Activated CD4-positive, alpha-beta memory T cell treated with anti-CD3 and anti-CD28 coated beads, Interleukin-2, amount 10 ng/mL, durations not matched to agents 7 days and 5 days (primary cell): ENCODE data around the gene SOBP. TPM values are rescaled to one million over a fixed set of nuclear protein-coding genes. Genes with fewer than 3 reads are reported as not detected.
A peak's percentile ranks its signal among the peaks of the same experiment; 100 is the strongest.

Experiments used
- CTCF ChIA-PET: fragments of 350-600 bp; sonication (Branson Sonifier 250); formaldehyde crosslinking; loops from one replicate; lab custom pipeline; 2021; ENCODE audit warnings: antibody characterized with exemption, inconsistent platforms; lab: Charles Lee
- POLR2A ChIA-PET: fragments of 350-600 bp; sonication (Branson Sonifier 250); formaldehyde crosslinking; loops from one replicate; lab custom pipeline; 2021; ENCODE audit warnings: antibody characterized with exemption; lab: Charles Lee
- DNase-seq: peaks from one replicate; pipeline ENCODE4 v3.0.0-alpha.2; 2020
- H3K27ac Mint-ChIP-seq: one replicate; pipeline ENCODE4 v1.8.0; 2021; ENCODE audit warnings: mild to moderate bottlenecking, mixed read lengths
- H3K27me3 Mint-ChIP-seq: one replicate; pipeline ENCODE4 v1.8.0; 2021; ENCODE audit warnings: mixed read lengths
- H3K36me3 Mint-ChIP-seq: one replicate; pipeline ENCODE4 v1.8.0; 2021; ENCODE audit warnings: low read depth, mixed read lengths
- H3K4me1 Mint-ChIP-seq: one replicate; pipeline ENCODE4 v1.8.0; 2021; ENCODE audit warnings: mixed read lengths
- H3K4me3 Mint-ChIP-seq: one replicate; pipeline ENCODE4 v1.8.0; 2021; ENCODE audit warnings: mild to moderate bottlenecking, mixed read lengths
- H3K9me3 Mint-ChIP-seq: one replicate; pipeline ENCODE4 v1.8.0; 2021; ENCODE audit warnings: mixed read lengths
- total RNA-seq, 2 experiments: library from RNA; stranded (reverse); gene quantifications; one replicate each; pipeline ENCODE4 v1.2.3, GENCODE V29; 2021

Gene SOBP
- total RNA-seq, 2 experiments from 2014 or later: 0.33 to 0.38 TPM

- no peak overlapping the region for H3K4me3 Mint-ChIP-seq
Observed at GRCh38 chr6:107653861-107654394, 164.0 kb downstream of the SOBP start.

GRCh38 chr6:107654764-107655163 is 164.8 kb downstream of the SOBP start:
- H3K36me3 Mint-ChIP-seq: no peaks in the 10 kb centered on the region

More at GRCh38 chr6:107653861-107654394, 164.0 kb downstream of the SOBP start:
- ChIA-PET POLR2A (no interaction called here), CTCF (interaction anchor here (0.8 kb wide), 1 partner anchor 57 kb away, joined by 5 read pairs; no protein-coding TSS in a partner anchor)
- no peak for DNase-seq
- Mint-ChIP-seq H3K36me3 (no peaks in the 10 kb centered on the region), H3K9me3 (no peaks in the 10 kb centered on the region), H3K4me1 (peaks cover 39% of the 10 kb centered on the region), H3K27ac (no peak overlapping the region), H3K27me3 (peaks cover 17% of the 10 kb centered on the region)

GRCh38 chr6:107655245-107655644 is 165.3 kb downstream of the SOBP start:
- Mint-ChIP-seq H3K36me3 (no peaks in the 10 kb centered on the region), H3K27me3 (peaks cover 17% of the 10 kb centered on the region), H3K9me3 (no peaks in the 10 kb centered on the region), H3K27ac (no peak overlapping the region), H3K4me3 (no peak overlapping the region), H3K4me1 (peaks cover 44% of the 10 kb centered on the region)
- POLR2A ChIA-PET: no interaction called here
- CTCF ChIA-PET: interaction anchor here (0.8 to 1.7 kb wide), 11 partner anchors 10 to 541 kb away, joined by 3 to 8 read pairs (median 4); partner anchors contain the start of gene PDSS2
- no peak for DNase-seq

More at GRCh38 chr6:107654764-107655163, 164.8 kb downstream of the SOBP start:
- Mint-ChIP-seq H3K27me3 (peaks cover 17% of the 10 kb centered on the region), H3K9me3 (no peaks in the 10 kb centered on the region), H3K27ac (no peak overlapping the region), H3K4me3 (no peak overlapping the region), H3K4me1 (peaks cover 42% of the 10 kb centered on the region)
- no peak for DNase-seq
- POLR2A ChIA-PET: no interaction called here
- CTCF ChIA-PET: interaction anchor here (0.8 to 1.7 kb wide), 5 partner anchors 11 to 196 kb away, joined by 3 to 8 read pairs (median 5); partner anchors contain the start of gene PDSS2

GRCh38 chr6:107655864-107656263 is 165.9 kb downstream of the SOBP start:
- POLR2A ChIA-PET: interaction anchor here (0.9 kb wide), 1 partner anchor 301 kb away, joined by 4 read pairs; no protein-coding TSS in a partner anchor
- CTCF ChIA-PET: interaction anchor here (0.8 to 2.2 kb wide), 12 partner anchors 10 to 542 kb away, joined by 3 to 9 read pairs (median 4); partner anchors contain the start of gene PDSS2
- H3K9me3 Mint-ChIP-seq: no peaks in the 10 kb centered on the region
- H3K27ac Mint-ChIP-seq: no peak overlapping the region
- no peaks in the 10 kb centered on the region for H3K36me3 Mint-ChIP-seq
- H3K27me3 Mint-ChIP-seq: peaks cover 17% of the 10 kb centered on the region
- peaks cover 44% of the 10 kb centered on the region for H3K4me1 Mint-ChIP-seq
- DNase-seq: no peak
- H3K4me3 Mint-ChIP-seq: no peak overlapping the region

- H3K4me3 Mint-ChIP-seq: no peak overlapping the region
- POLR2A ChIA-PET: interaction anchor here (0.9 to 1.8 kb wide), 3 partner anchors 21 to 301 kb away, joined by 3 to 7 read pairs (median 4); partner anchors contain the start of gene PDSS2
- peaks cover 44% of the 10 kb centered on the region for H3K4me1 Mint-ChIP-seq
- peak overlapping the region; percentile 92 for H3K27ac Mint-ChIP-seq
- H3K36me3 Mint-ChIP-seq: no peaks in the 10 kb centered on the region
- no peaks in the 10 kb centered on the region for H3K9me3 Mint-ChIP-seq
- peaks cover 17% of the 10 kb centered on the region for H3K27me3 Mint-ChIP-seq
- no peak for DNase-seq
- CTCF ChIA-PET: interaction anchor here (1.0 to 2.2 kb wide), 12 partner anchors 9 to 543 kb away, joined by 3 to 9 read pairs (median 4); partner anchors contain the start of gene PDSS2
Observed at GRCh38 chr6:107656401-107656800, 166.5 kb downstream of the SOBP start.

- POLR2A ChIA-PET: interaction anchor here (0.5 to 2.8 kb wide), 5 partner anchors 14 to 198 kb away, joined by 3 to 16 read pairs (median 7); partner anchors contain the start of gene PDSS2
- no peaks in the 10 kb centered on the region for H3K36me3 Mint-ChIP-seq
- H3K27ac Mint-ChIP-seq: peak overlapping the region; percentile 92
- DNase-seq: no peak
- CTCF ChIA-PET: interaction anchor here (1.8 to 2.2 kb wide), 5 partner anchors 10 to 338 kb away, joined by 4 to 9 read pairs (median 7); partner anchors contain the start of gene PDSS2
- peaks cover 44% of the 10 kb centered on the region for H3K4me1 Mint-ChIP-seq
- H3K4me3 Mint-ChIP-seq: no peak overlapping the region
- peaks cover 17% of the 10 kb centered on the region for H3K27me3 Mint-ChIP-seq
- H3K9me3 Mint-ChIP-seq: no peaks in the 10 kb centered on the region
Observed at GRCh38 chr6:107656883-107657282, 167.0 kb downstream of the SOBP start.

- Mint-ChIP-seq H3K27me3 (peaks cover 15% of the 10 kb centered on the region), H3K4me1 (peaks cover 40% of the 10 kb centered on the region), H3K36me3 (no peaks in the 10 kb centered on the region), H3K4me3 (peak overlapping the region; percentile 66), H3K9me3 (no peaks in the 10 kb centered on the region), H3K27ac (peak overlapping the region; percentile 92)
- ChIA-PET CTCF (interaction anchor here (0.8 to 2.2 kb wide), 8 partner anchors 10 to 339 kb away, joined by 3 to 9 read pairs (median 4); partner anchors contain the start of gene PDSS2), POLR2A (interaction anchor here (0.5 to 2.8 kb wide), 7 partner anchors 12 to 198 kb away, joined by 3 to 16 read pairs (median 5); partner anchors contain the start of gene PDSS2)
- DNase-seq: no peak
Observed at GRCh38 chr6:107657373-107657754, 167.4 kb downstream of the SOBP start.

- CTCF ChIA-PET: interaction anchor here (0.6 to 2.2 kb wide), 10 partner anchors 11 to 339 kb away, joined by 3 to 9 read pairs (median 4); partner anchors contain the start of gene PDSS2
- Mint-ChIP-seq H3K4me1 (peaks cover 39% of the 10 kb centered on the region), H3K27me3 (peaks cover 19% of the 10 kb centered on the region), H3K27ac (peak overlapping the region; percentile 92), H3K9me3 (no peaks in the 10 kb centered on the region), H3K36me3 (no peaks in the 10 kb centered on the region), H3K4me3 (peak overlapping the region; percentile 66)
- POLR2A ChIA-PET: interaction anchor here (1.0 to 2.8 kb wide), 6 partner anchors 12 to 199 kb away, joined by 3 to 16 read pairs (median 6); partner anchors contain the start of gene PDSS2
- DNase-seq: peak; percentile 83
Observed at GRCh38 chr6:107657755-107658461, 168.0 kb downstream of the SOBP start.

GRCh38 chr6:107658920-107659865 is 169.3 kb downstream of the SOBP start:
- no peak for DNase-seq
- H3K4me3 Mint-ChIP-seq: no peak overlapping the region
- no peaks in the 10 kb centered on the region for H3K36me3 Mint-ChIP-seq
- peak overlapping the region; percentile 92 for H3K27ac Mint-ChIP-seq
- CTCF ChIA-PET: interaction anchor here (2.0 kb wide), 1 partner anchor 14 kb away, joined by 7 read pairs; no protein-coding TSS in a partner anchor
- no peaks in the 10 kb centered on the region for H3K9me3 Mint-ChIP-seq
- peaks cover 21% of the 10 kb centered on the region for H3K27me3 Mint-ChIP-seq
- POLR2A ChIA-PET: interaction anchor here (2.8 kb wide), 1 partner anchor 11 kb away, joined by 16 read pairs; no protein-coding TSS in a partner anchor
- H3K4me1 Mint-ChIP-seq: peaks cover 39% of the 10 kb centered on the region

- DNase-seq: no peak
- Mint-ChIP-seq H3K36me3 (no peaks in the 10 kb centered on the region), H3K4me1 (peaks cover 37% of the 10 kb centered on the region), H3K9me3 (no peaks in the 10 kb centered on the region), H3K27me3 (peaks cover 26% of the 10 kb centered on the region), H3K4me3 (no peak overlapping the region), H3K27ac (no peak overlapping the region)
- ChIA-PET CTCF (interaction anchor here (2.0 kb wide), 1 partner anchor 13 kb away, joined by 7 read pairs; no protein-coding TSS in a partner anchor), POLR2A (no interaction called here)
Observed at GRCh38 chr6:107660839-107661238, 170.9 kb downstream of the SOBP start.

- no peak for DNase-seq
- no peaks in the 10 kb centered on the region for H3K36me3 Mint-ChIP-seq
- no peak overlapping the region for H3K4me3 Mint-ChIP-seq
- H3K27me3 Mint-ChIP-seq: peaks cover 28% of the 10 kb centered on the region
- ChIA-PET CTCF (no interaction called here), POLR2A (no interaction called here)
- no peaks in the 10 kb centered on the region for H3K9me3 Mint-ChIP-seq
- peaks cover 33% of the 10 kb centered on the region for H3K4me1 Mint-ChIP-seq
- no peak overlapping the region for H3K27ac Mint-ChIP-seq
Observed at GRCh38 chr6:107661291-107661690, 171.4 kb downstream of the SOBP start.

- no peak for DNase-seq
- peaks cover 34% of the 10 kb centered on the region for H3K27me3 Mint-ChIP-seq
- H3K4me3 Mint-ChIP-seq: no peak overlapping the region
- ChIA-PET POLR2A (no interaction called here), CTCF (no interaction called here)
- no peaks in the 10 kb centered on the region for H3K36me3 Mint-ChIP-seq
- no peaks in the 10 kb centered on the region for H3K9me3 Mint-ChIP-seq
- H3K4me1 Mint-ChIP-seq: peaks cover 23% of the 10 kb centered on the region
- no peak overlapping the region for H3K27ac Mint-ChIP-seq
Observed at GRCh38 chr6:107662333-107662732, 172.4 kb downstream of the SOBP start.
